Measurements from ENCODE around the gene NUAK2.
"Not testable (repeated sequence)": the region's sequence is repeated elsewhere in the genome, so short reads cannot be mapped to it uniquely, and the experiment has no call there.

NUAK2 gene

GRCh38 chr1:205365945-205366463 lies 44.5 kb upstream of the NUAK2 start:
- Histone ChIP-seq H3K4me1 (ENCODE audit: control insufficient read depth in 2 of 2, insufficient read depth in 1 of 2, low read depth in 1 of 2, low read length in 2 of 2) (peaks cover 7 to 8% of the 10 kb centered on the region in 2 donors), H3K23ac (ENCODE audit: low read depth, low read length, poor library complexity) (no peak overlapping the region), H3K27me3 (ENCODE audit: control insufficient read depth in 3 of 3, insufficient read depth in 3 of 3, low read depth in 1 of 3, low read length in 3 of 3) (peaks cover 0 to 34% (median 0%) of the 10 kb centered on the region in 3 experiments), H2BK12ac (ENCODE audit: low read length) (no peak overlapping the region), H3K4me2 (ENCODE audit: insufficient read depth, low read length, poor library complexity, severe bottlenecking) (no peak overlapping the region), H3K79me1 (ENCODE audit: low read depth, low read length) (no peaks in the 10 kb centered on the region), H2BK5ac (ENCODE audit: low read length) (no peak overlapping the region), H3K36me3 (replicated peaks in 1 of 2; ENCODE audit: control insufficient read depth in 2 of 2, insufficient read depth in 2 of 2, low read length in 2 of 2) (no peaks in the 10 kb centered on the region), H2AK5ac (ENCODE audit: low read depth, low read length) (no peak overlapping the region), H3K9me3 (replicated peaks in 1 of 2; ENCODE audit: control insufficient read depth in 2 of 2, insufficient read depth in 1 of 2, low read depth in 1 of 2, low read length in 2 of 2) (no peaks in the 10 kb centered on the region), H3K4ac (ENCODE audit: low read length) (no peak overlapping the region), H4K91ac (ENCODE audit: low read depth, low read length, poor library complexity) (no peak overlapping the region), H2AFZ (ENCODE audit: low read length) (peak overlapping the region; percentile 69), H4K8ac (ENCODE audit: low read depth, low read length) (no peak overlapping the region), H3K18ac (ENCODE audit: low read length) (peak overlapping the region; percentile 8), H3K4me3 (ENCODE audit: low read length in 2 of 2) (no peak overlapping the region), H3K9ac (ENCODE audit: low read depth, low read length, poor library complexity) (no peak overlapping the region), H3K14ac (ENCODE audit: low read length) (no peak overlapping the region), H2BK120ac (ENCODE audit: low read depth, low read length) (no peak overlapping the region), H3K27ac (replicated peaks; ENCODE audit: low read length) (peak overlapping the region; percentile 2), H2BK15ac (ENCODE audit: low read length) (no peak overlapping the region)
- DNase-seq (ENCODE audit: low spot score), result no peak
- WGBS, 2 donors (ENCODE audit: extremely low coverage in 2 of 2, insufficient read length in 2 of 2, insufficient replicate concordance in 1 of 2), result no CpG with 5 or more reads among the region's 8 CpGs

GRCh38 chr1:205365086-205365485 lies 43.5 kb upstream of the NUAK2 start:
- WGBS, 2 donors (ENCODE audit: extremely low coverage in 2 of 2, insufficient read length in 2 of 2, insufficient replicate concordance in 1 of 2), result no CpG with 5 or more reads among the region's 8 CpGs
- DNase-seq (ENCODE audit: low spot score); H3K4me2 ChIP-seq (ENCODE audit: insufficient read depth, low read length, poor library complexity, severe bottlenecking); H2AFZ ChIP-seq (ENCODE audit: low read length); H3K23ac ChIP-seq (ENCODE audit: low read depth, low read length, poor library complexity); H3K4ac ChIP-seq (ENCODE audit: low read length); H4K91ac ChIP-seq (ENCODE audit: low read depth, low read length, poor library complexity); H3K4me3 ChIP-seq (ENCODE audit: low read length in 2 of 2); H2AK5ac ChIP-seq (ENCODE audit: low read depth, low read length); H2BK5ac ChIP-seq (ENCODE audit: low read length); H2BK12ac ChIP-seq (ENCODE audit: low read length); H3K14ac ChIP-seq (ENCODE audit: low read length); H3K27ac ChIP-seq (replicated peaks; ENCODE audit: low read length); H3K9ac ChIP-seq (ENCODE audit: low read depth, low read length, poor library complexity); H4K8ac ChIP-seq (ENCODE audit: low read depth, low read length); H3K9me3 ChIP-seq (replicated peaks in 1 of 2; ENCODE audit: control insufficient read depth in 2 of 2, insufficient read depth in 1 of 2, low read depth in 1 of 2, low read length in 2 of 2); H3K79me1 ChIP-seq (ENCODE audit: low read depth, low read length); H3K36me3 ChIP-seq (replicated peaks in 1 of 2; ENCODE audit: control insufficient read depth in 2 of 2, insufficient read depth in 2 of 2, low read length in 2 of 2); H3K18ac ChIP-seq (ENCODE audit: low read length); H2BK120ac ChIP-seq (ENCODE audit: low read depth, low read length); H2BK15ac ChIP-seq (ENCODE audit: low read length): not testable (repeated sequence)
- peaks cover 0 to 25% (median 0%) of the 10 kb centered on the region in 3 experiments for H3K27me3 ChIP-seq (ENCODE audit: control insufficient read depth in 3 of 3, insufficient read depth in 3 of 3, low read depth in 1 of 3, low read length in 3 of 3)
- H3K4me1 ChIP-seq (ENCODE audit: control insufficient read depth in 2 of 2, insufficient read depth in 1 of 2, low read depth in 1 of 2, low read length in 2 of 2), result peaks cover 9 to 11% of the 10 kb centered on the region in 2 donors

GRCh38 chr1:205360891-205361290 lies 39.3 kb upstream of the NUAK2 start:
- Histone ChIP-seq H4K91ac (ENCODE audit: low read depth, low read length, poor library complexity) (peak overlapping the region; percentile 18), H3K4me2 (ENCODE audit: insufficient read depth, low read length, poor library complexity, severe bottlenecking) (no peak overlapping the region), H3K4me3 (ENCODE audit: low read length in 2 of 2) (no peak overlapping the region), H4K8ac (ENCODE audit: low read depth, low read length) (no peak overlapping the region), H3K79me1 (ENCODE audit: low read depth, low read length) (no peaks in the 10 kb centered on the region), H3K23ac (ENCODE audit: low read depth, low read length, poor library complexity) (no peak overlapping the region), H2AK5ac (ENCODE audit: low read depth, low read length) (no peak overlapping the region), H3K27me3 (ENCODE audit: control insufficient read depth in 3 of 3, insufficient read depth in 3 of 3, low read depth in 1 of 3, low read length in 3 of 3) (no peaks in the 10 kb centered on the region), H3K27ac (replicated peaks; ENCODE audit: low read length) (peak overlapping the region; percentile 57), H2AFZ (ENCODE audit: low read length) (peak overlapping the region; percentile 11), H3K4ac (ENCODE audit: low read length) (no peak overlapping the region), H3K36me3 (replicated peaks in 1 of 2; ENCODE audit: control insufficient read depth in 2 of 2, insufficient read depth in 2 of 2, low read length in 2 of 2) (no peaks in the 10 kb centered on the region), H3K14ac (ENCODE audit: low read length) (no peak overlapping the region), H2BK120ac (ENCODE audit: low read depth, low read length) (no peak overlapping the region), H2BK15ac (ENCODE audit: low read length) (no peak overlapping the region), H3K9me3 (replicated peaks in 1 of 2; ENCODE audit: control insufficient read depth in 2 of 2, insufficient read depth in 1 of 2, low read depth in 1 of 2, low read length in 2 of 2) (no peaks in the 10 kb centered on the region), H2BK12ac (ENCODE audit: low read length) (peak overlapping the region; percentile 30), H3K18ac (ENCODE audit: low read length) (peak overlapping the region; percentile 44), H3K4me1 (ENCODE audit: control insufficient read depth in 2 of 2, insufficient read depth in 1 of 2, low read depth in 1 of 2, low read length in 2 of 2) (peaks cover 19 to 24% of the 10 kb centered on the region in 2 donors), H2BK5ac (ENCODE audit: low read length) (no peak overlapping the region), H3K9ac (ENCODE audit: low read depth, low read length, poor library complexity) (no peak overlapping the region)
- no CpG with 5 or more reads among the region's 4 CpGs for WGBS, 2 donors (ENCODE audit: extremely low coverage in 2 of 2, insufficient read length in 2 of 2, insufficient replicate concordance in 1 of 2)
- DNase-seq (ENCODE audit: low spot score), result no peak

- Histone ChIP-seq H3K79me1 (ENCODE audit: low read depth, low read length) (no peaks in the 10 kb centered on the region), H3K4me2 (ENCODE audit: insufficient read depth, low read length, poor library complexity, severe bottlenecking) (peak overlapping the region; percentile 21), H3K4ac (ENCODE audit: low read length) (no peak overlapping the region), H3K27ac (replicated peaks; ENCODE audit: low read length) (peak overlapping the region; percentile 80), H3K4me3 (ENCODE audit: low read length in 2 of 2) (no peak overlapping the region), H3K27me3 (ENCODE audit: control insufficient read depth in 3 of 3, insufficient read depth in 3 of 3, low read depth in 1 of 3, low read length in 3 of 3) (no peaks in the 10 kb centered on the region), H3K36me3 (replicated peaks in 1 of 2; ENCODE audit: control insufficient read depth in 2 of 2, insufficient read depth in 2 of 2, low read length in 2 of 2) (no peaks in the 10 kb centered on the region), H3K9me3 (replicated peaks in 1 of 2; ENCODE audit: control insufficient read depth in 2 of 2, insufficient read depth in 1 of 2, low read depth in 1 of 2, low read length in 2 of 2) (no peaks in the 10 kb centered on the region), H2BK5ac (ENCODE audit: low read length) (no peak overlapping the region), H3K23ac (ENCODE audit: low read depth, low read length, poor library complexity) (no peak overlapping the region), H2BK120ac (ENCODE audit: low read depth, low read length) (peak overlapping the region; percentile 69), H4K8ac (ENCODE audit: low read depth, low read length) (no peak overlapping the region), H3K4me1 (ENCODE audit: control insufficient read depth in 2 of 2, insufficient read depth in 1 of 2, low read depth in 1 of 2, low read length in 2 of 2) (peaks cover 21 to 22% of the 10 kb centered on the region in 2 donors), H2BK12ac (ENCODE audit: low read length) (no peak overlapping the region), H4K91ac (ENCODE audit: low read depth, low read length, poor library complexity) (no peak overlapping the region), H2AFZ (ENCODE audit: low read length) (peak overlapping the region; percentile 79), H3K18ac (ENCODE audit: low read length) (no peak overlapping the region), H2BK15ac (ENCODE audit: low read length) (no peak overlapping the region), H3K14ac (ENCODE audit: low read length) (no peak overlapping the region), H2AK5ac (ENCODE audit: low read depth, low read length) (no peak overlapping the region), H3K9ac (ENCODE audit: low read depth, low read length, poor library complexity) (no peak overlapping the region)
- peak; percentile 73 for DNase-seq (ENCODE audit: low spot score)
- no CpG with 5 or more reads among the region's 11 CpGs for WGBS, 2 donors (ENCODE audit: extremely low coverage in 2 of 2, insufficient read length in 2 of 2, insufficient replicate concordance in 1 of 2)
Measured at GRCh38 chr1:205359771-205360565, 38.4 kb upstream of the NUAK2 start.

All from neuronal stem cell (in vitro differentiated cells).